Neural cell (in vitro differentiated cells): ENCODE data around the gene PSG1. TPM values are rescaled to one million over a fixed set of nuclear protein-coding genes. Genes with fewer than 3 reads are reported as not detected.

Experiments used
- H2AFZ ChIP-seq: fragments of 200-600, 300-800 bp; sonication (generic), shearing (Covaris generic); 2 replicates; pipeline ENCODE4 v1.6.0; 2014; ENCODE audit warnings: low read depth, mild to moderate bottlenecking, antibody characterized with exemption, low read length, moderate library complexity
- H3F3A ChIP-seq: fragments of 200-600 bp; shearing (Covaris generic); 2 replicates; pipeline ENCODE4 v1.6.1; 2016; ENCODE audit warnings: mild to moderate bottlenecking, moderate library complexity, mixed read lengths, antibody characterized with exemption, low read length; ENCODE audit not compliant: insufficient read depth, poor library complexity, severe bottlenecking
- H3K27ac ChIP-seq: fragments of 200-600, 300-800 bp; sonication (generic), shearing (Covaris generic); 2 replicates; pipeline ENCODE4 v1.5.1; 2014; ENCODE audit warnings: mild to moderate bottlenecking, low read length, moderate library complexity
- H3K27me3 ChIP-seq: fragments of 300-800, 200-600 bp; sonication (generic), shearing (Covaris generic); 2 replicates; pipeline ENCODE4 v1.6.0; 2014; ENCODE audit warnings: mild to moderate bottlenecking, low read depth, low read length, moderate library complexity; ENCODE audit not compliant: insufficient read depth
- H3K36me3 ChIP-seq: fragments of 300-800, 200-600 bp; sonication (generic), shearing (Covaris generic); 2 replicates; pipeline ENCODE4 v1.5.1; 2014; ENCODE audit warnings: mild to moderate bottlenecking, antibody characterized with exemption, low read length, moderate library complexity; ENCODE audit not compliant: insufficient read depth
- H3K4me2 ChIP-seq: fragments of 300-800, 200-600 bp; sonication (generic), shearing (Covaris generic); 2 replicates; pipeline ENCODE4 v1.6.0; 2014; ENCODE audit warnings: mild to moderate bottlenecking, low read length
- H3K4me3 ChIP-seq: fragments of 300-800, 200-600 bp; sonication (generic), shearing (Covaris generic); 2 replicates; pipeline ENCODE4 v1.5.1; 2014; ENCODE audit warnings: mild to moderate bottlenecking, low read length, moderate library complexity
- H3K79me2 ChIP-seq: fragments of 200-600 bp; shearing (Covaris generic); replicated peaks from 2 replicates; pipeline ENCODE4 v1.6.0; 2014; ENCODE audit warnings: mild to moderate bottlenecking, low read length, moderate library complexity; ENCODE audit not compliant: insufficient read depth
- H3K9ac ChIP-seq: fragments of 300-800, 200-600 bp; sonication (generic), shearing (Covaris generic); 2 replicates; pipeline ENCODE4 v1.6.1; 2016; ENCODE audit warnings: mild to moderate bottlenecking, low read length, mixed read lengths
- H3K9me2 ChIP-seq: fragments of 200-600 bp; shearing (Covaris generic); 2 replicates; pipeline ENCODE4 v1.6.1; 2016; ENCODE audit warnings: mild to moderate bottlenecking, low read length, mixed read lengths; ENCODE audit not compliant: insufficient read depth
- H3K9me3 ChIP-seq: fragments of 200-600, 300-800 bp; sonication (generic), shearing (Covaris generic); 2 replicates; pipeline ENCODE4 v1.6.1; 2016; ENCODE audit warnings: mild to moderate bottlenecking, mixed run types, low read length, moderate library complexity, mixed read lengths
- H4K20me1 ChIP-seq: fragments of 200-600 bp; shearing (Covaris generic); 2 replicates; pipeline ENCODE4 v1.6.1; 2016; ENCODE audit warnings: mild to moderate bottlenecking, mixed run types; ENCODE audit not compliant: insufficient read depth
- EP300 ChIP-seq: fragments of 450-650 bp; conservative IDR thresholded peaks from 2 replicates; pipeline ENCODE4 v1.6.1; 2014; ENCODE audit warnings: antibody characterized with exemption, mild to moderate bottlenecking, moderate library complexity; ENCODE audit not compliant: poor library complexity, severe bottlenecking
- EZH2 ChIP-seq: fragments of 200-600, 300-800 bp; shearing (Covaris generic), sonication (generic); IDR thresholded peaks from 2 replicates; pipeline ENCODE4 v1.6.1; 2014; ENCODE audit warnings: antibody characterized with exemption, low read length, borderline replicate concordance, mild to moderate bottlenecking; ENCODE audit not compliant: insufficient read depth, poor library complexity, severe bottlenecking
- MXI1 ChIP-seq: fragments of 450-650 bp; conservative IDR thresholded peaks from 2 replicates; pipeline ENCODE4 v1.6.1; 2014; ENCODE audit warnings: antibody characterized with exemption, mild to moderate bottlenecking; ENCODE audit not compliant: poor library complexity, severe bottlenecking
- POLR2AphosphoS5 ChIP-seq: IDR thresholded peaks from 2 replicates; pipeline ENCODE4 v1.6.1; 2012
- RAD21 ChIP-seq: fragments of 450-650 bp; conservative IDR thresholded peaks from 2 replicates; pipeline ENCODE4 v1.6.1; 2014; ENCODE audit warnings: antibody characterized with exemption, mild to moderate bottlenecking, moderate library complexity
- SMC3 ChIP-seq: fragments of 450-650 bp; conservative IDR thresholded peaks from 2 replicates; pipeline ENCODE4 v1.6.1; 2014; ENCODE audit warnings: antibody characterized with exemption, mild to moderate bottlenecking, moderate library complexity; ENCODE audit not compliant: poor library complexity
- TAF1 ChIP-seq: IDR thresholded peaks from 2 replicates; pipeline ENCODE4 v1.6.1; 2012; ENCODE audit warnings: low read depth
- polyA minus RNA-seq: library from RNA; depleted of rRNA, polyadenylated mRNA; stranded (reverse); fragments of >200 nt; gene quantifications from 2 replicates; pipeline ENCODE4 v1.2.3, GENCODE V29; 2014
- polyA plus RNA-seq: library from polyadenylated mRNA; depleted of rRNA; stranded (reverse); fragments of >200 nt; gene quantifications from 2 replicates; pipeline ENCODE4 v1.2.3, GENCODE V29; 2014
- TF ChIP-seq, protein P1 (sequence below): fragments of 450-650 bp; IDR thresholded peaks from 2 replicates; pipeline ENCODE4 v1.5.1; 2014; ENCODE audit warnings: antibody characterized with exemption, mild to moderate bottlenecking, moderate library complexity; ENCODE audit not compliant: poor library complexity, severe bottlenecking
- TF ChIP-seq, protein P2 (sequence below): IDR thresholded peaks from 2 replicates; pipeline ENCODE4 v1.6.1; 2012; ENCODE audit warnings: borderline replicate concordance

The PSG1 gene
- polyA plus RNA-seq (not detected in 2 replicates), polyA minus RNA-seq (not detected in 2 replicates)

DNA sequence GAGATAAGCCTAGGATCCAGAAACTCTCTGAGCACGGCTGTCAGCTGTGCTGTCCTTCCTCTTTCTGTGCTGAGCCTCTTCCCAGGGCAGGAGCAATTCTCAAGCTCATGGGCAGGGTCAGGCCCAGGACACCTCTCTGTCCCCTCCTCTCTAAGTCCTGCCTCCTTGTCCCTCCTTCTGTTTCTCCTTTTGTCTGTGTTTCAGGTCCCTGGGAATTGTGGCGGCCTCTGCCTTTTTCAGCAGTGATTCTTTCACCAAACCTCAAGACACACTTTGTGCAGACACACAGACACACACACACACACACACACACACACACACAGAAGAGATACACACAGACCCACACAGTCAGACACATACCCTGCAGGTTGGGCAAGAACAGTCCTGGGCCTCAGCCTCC, at the start of gene PSG1:
TSS of gene PSG1 (minus strand) at position 101 of the 400 bp plus-strand sequence. CDS start 132 bp downstream, outside the sequence.
- no peak within 1 kb of the TSS for H3K9ac ChIP-seq
- no peaks in the 10 kb centered on the region for H4K20me1 ChIP-seq
- H3K79me2 ChIP-seq = no peaks in the 10 kb centered on the region
- no peaks in the 10 kb centered on the region for H3F3A ChIP-seq
- no peak within 1 kb of the TSS for H2AFZ ChIP-seq
- no peaks in the 10 kb centered on the region for H3K36me3 ChIP-seq
- H3K27me3 ChIP-seq = no peaks in the 10 kb centered on the region
- no peaks in the 10 kb centered on the region for H3K9me2 ChIP-seq
- no peaks in the 10 kb centered on the region for H3K9me3 ChIP-seq
- TF ChIP-seq POLR2AphosphoS5 (no peak), EP300 (no peak), RAD21 (no peak), EZH2 (no peak), SMC3 (no peak), MXI1 (no peak), TAF1 (no peak)
- TF ChIP-seq, protein P1, sequence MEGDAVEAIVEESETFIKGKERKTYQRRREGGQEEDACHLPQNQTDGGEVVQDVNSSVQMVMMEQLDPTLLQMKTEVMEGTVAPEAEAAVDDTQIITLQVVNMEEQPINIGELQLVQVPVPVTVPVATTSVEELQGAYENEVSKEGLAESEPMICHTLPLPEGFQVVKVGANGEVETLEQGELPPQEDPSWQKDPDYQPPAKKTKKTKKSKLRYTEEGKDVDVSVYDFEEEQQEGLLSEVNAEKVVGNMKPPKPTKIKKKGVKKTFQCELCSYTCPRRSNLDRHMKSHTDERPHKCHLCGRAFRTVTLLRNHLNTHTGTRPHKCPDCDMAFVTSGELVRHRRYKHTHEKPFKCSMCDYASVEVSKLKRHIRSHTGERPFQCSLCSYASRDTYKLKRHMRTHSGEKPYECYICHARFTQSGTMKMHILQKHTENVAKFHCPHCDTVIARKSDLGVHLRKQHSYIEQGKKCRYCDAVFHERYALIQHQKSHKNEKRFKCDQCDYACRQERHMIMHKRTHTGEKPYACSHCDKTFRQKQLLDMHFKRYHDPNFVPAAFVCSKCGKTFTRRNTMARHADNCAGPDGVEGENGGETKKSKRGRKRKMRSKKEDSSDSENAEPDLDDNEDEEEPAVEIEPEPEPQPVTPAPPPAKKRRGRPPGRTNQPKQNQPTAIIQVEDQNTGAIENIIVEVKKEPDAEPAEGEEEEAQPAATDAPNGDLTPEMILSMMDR = no peak
- TF ChIP-seq, protein P2, sequence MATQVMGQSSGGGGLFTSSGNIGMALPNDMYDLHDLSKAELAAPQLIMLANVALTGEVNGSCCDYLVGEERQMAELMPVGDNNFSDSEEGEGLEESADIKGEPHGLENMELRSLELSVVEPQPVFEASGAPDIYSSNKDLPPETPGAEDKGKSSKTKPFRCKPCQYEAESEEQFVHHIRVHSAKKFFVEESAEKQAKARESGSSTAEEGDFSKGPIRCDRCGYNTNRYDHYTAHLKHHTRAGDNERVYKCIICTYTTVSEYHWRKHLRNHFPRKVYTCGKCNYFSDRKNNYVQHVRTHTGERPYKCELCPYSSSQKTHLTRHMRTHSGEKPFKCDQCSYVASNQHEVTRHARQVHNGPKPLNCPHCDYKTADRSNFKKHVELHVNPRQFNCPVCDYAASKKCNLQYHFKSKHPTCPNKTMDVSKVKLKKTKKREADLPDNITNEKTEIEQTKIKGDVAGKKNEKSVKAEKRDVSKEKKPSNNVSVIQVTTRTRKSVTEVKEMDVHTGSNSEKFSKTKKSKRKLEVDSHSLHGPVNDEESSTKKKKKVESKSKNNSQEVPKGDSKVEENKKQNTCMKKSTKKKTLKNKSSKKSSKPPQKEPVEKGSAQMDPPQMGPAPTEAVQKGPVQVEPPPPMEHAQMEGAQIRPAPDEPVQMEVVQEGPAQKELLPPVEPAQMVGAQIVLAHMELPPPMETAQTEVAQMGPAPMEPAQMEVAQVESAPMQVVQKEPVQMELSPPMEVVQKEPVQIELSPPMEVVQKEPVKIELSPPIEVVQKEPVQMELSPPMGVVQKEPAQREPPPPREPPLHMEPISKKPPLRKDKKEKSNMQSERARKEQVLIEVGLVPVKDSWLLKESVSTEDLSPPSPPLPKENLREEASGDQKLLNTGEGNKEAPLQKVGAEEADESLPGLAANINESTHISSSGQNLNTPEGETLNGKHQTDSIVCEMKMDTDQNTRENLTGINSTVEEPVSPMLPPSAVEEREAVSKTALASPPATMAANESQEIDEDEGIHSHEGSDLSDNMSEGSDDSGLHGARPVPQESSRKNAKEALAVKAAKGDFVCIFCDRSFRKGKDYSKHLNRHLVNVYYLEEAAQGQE = no peak
- H3K4me3 ChIP-seq = no peak within 1 kb of the TSS
- no peak within 1 kb of the TSS for H3K4me2 ChIP-seq
- H3K27ac ChIP-seq = no peak within 1 kb of the TSS

DNA sequence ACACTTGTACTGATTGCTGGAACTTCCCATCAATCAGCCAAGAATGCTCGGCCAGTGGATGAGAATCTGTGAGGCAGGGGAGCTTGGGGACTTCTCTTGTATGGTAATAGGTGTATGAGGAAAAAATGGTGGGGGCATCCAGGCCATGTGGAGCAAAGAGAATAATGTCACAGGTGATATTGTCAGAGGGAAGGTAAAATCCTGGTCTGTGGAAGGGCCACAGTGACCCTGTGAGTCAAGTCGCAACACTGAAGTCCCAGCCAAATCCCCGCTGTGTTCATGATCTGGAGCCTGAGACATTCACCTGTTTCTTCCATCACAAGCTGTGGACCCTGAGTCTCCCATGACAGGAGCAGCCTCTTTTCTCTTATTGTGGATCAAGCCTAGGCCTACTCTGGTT, 49.4 kb upstream of the PSG1 start:
- no peak for TF ChIP-seq EZH2
- TF ChIP-seq POLR2AphosphoS5 = no peak
- no peak for TF ChIP-seq TAF1
- no peak for TF ChIP-seq EP300
- TF ChIP-seq, protein P1 = no peak
- TF ChIP-seq MXI1 = no peak
- TF ChIP-seq RAD21 = no peak
- TF ChIP-seq, protein P2 = no peak
- no peak for TF ChIP-seq SMC3
- no peaks in the 10 kb centered on the region for H4K20me1 ChIP-seq
- no peak overlapping the region for H2AFZ ChIP-seq
- H3K4me3 ChIP-seq = no peak overlapping the region
- no peak overlapping the region for H3K4me2 ChIP-seq
- no peaks in the 10 kb centered on the region for H3F3A ChIP-seq
- H3K27me3 ChIP-seq = no peaks in the 10 kb centered on the region
- H3K9me3 ChIP-seq = no peaks in the 10 kb centered on the region
- no peak overlapping the region for H3K27ac ChIP-seq
- no peak overlapping the region for H3K9ac ChIP-seq
- H3K9me2 ChIP-seq = no peaks in the 10 kb centered on the region
- no peaks in the 10 kb centered on the region for H3K36me3 ChIP-seq
- H3K79me2 ChIP-seq = no peaks in the 10 kb centered on the region
